NCI-H524 treated with DMSO at 0.1 percent for 48 hours (cell line): Measurements from ENCODE around the gene MAP3K9.
A peak's percentile ranks its signal among the peaks of the same experiment; 100 is the strongest.

Source experiments
- DNase-seq: peaks from one replicate; lab custom pipeline; 2025; lab: John Stamatoyannopoulos, UW

Gene MAP3K9

DNA sequence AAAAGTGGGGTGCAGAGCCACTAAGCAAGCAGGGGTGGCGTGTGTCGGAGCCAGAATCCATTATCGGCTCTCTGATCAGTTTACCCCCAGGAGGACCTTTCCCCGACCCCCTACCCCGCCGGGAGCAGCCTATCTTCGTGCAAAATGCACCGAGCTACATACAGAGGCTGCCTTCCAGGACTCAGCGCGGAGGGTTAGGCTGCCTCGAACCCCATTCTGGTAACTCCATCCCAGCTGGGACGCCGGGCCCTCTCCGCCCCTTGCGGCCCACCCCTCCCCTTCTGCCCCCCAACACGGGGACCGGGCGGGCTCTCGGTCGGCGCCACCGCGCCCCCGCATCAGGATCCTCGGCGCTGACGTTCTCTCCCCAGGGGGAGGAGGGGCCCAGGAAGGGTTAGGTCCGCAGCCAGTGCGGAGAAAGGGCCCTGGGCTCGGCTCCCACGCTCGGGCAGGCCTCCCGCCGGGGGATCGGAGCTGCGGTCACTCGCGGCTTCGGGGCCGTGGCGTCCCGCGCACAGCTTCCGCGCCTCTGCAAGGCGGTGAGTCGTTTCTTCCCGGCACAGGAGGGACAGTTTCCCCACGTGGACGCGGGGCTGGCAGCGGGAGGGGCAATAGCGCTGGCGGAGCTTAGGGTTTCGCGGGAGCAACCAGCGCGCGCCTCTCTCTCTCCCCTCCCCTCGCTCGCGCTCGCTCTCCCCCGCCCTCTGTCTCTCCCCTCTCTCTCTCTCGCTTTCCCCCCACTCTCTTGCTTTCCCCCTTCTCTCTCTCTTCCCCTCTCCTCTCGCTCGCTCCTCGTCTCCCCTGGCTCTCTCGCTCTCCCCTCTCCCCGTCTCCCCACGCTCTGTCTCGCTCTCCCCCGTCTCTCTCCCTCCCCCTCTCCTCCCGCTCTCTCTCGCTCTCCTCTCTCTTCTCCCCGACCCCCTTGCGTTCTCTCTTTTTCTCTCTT, 12.5 kb upstream of the MAP3K9 start:
- peak; percentile 17 for DNase-seq

DNA sequence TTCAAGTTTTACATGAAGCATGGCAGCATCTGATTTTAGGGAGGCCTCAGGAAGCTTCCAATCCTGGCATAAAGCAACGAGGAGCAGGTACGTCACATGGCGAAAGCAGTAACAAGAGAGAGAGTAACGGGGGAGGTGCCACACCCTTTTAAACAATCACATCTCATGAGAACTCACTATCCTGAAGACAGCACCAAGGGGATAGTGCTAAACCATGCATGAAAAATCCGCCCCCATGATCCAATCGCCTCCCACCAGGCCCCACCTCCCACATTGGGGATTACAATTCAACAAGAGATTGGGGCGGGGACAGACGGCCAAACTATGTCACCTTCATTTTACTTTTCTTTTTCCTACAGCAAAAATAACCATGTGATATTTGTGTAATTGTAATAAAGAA, 7.2 kb upstream of the MAP3K9 start:
- DNase-seq, result no peak

DNA sequence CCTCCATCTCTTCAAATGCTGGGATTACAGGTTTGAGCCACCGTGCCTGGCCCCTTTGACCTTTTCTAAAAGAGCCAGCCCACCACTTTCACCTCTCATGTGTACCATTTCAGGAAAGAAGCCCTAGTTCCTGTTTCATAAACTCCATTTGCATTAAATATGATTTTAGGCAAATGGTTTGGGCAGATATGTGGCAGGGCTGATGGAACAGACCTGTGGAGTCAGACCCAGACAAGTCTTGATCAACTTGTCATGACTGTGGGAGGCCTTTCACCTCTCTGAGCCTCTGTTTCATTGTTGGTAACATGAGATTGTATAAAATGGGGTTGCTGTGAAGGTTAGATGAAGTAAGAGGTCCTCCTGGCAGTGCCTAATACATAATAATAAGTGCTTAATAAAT, 5.2 kb upstream of the MAP3K9 start:
- no peak for DNase-seq

DNA sequence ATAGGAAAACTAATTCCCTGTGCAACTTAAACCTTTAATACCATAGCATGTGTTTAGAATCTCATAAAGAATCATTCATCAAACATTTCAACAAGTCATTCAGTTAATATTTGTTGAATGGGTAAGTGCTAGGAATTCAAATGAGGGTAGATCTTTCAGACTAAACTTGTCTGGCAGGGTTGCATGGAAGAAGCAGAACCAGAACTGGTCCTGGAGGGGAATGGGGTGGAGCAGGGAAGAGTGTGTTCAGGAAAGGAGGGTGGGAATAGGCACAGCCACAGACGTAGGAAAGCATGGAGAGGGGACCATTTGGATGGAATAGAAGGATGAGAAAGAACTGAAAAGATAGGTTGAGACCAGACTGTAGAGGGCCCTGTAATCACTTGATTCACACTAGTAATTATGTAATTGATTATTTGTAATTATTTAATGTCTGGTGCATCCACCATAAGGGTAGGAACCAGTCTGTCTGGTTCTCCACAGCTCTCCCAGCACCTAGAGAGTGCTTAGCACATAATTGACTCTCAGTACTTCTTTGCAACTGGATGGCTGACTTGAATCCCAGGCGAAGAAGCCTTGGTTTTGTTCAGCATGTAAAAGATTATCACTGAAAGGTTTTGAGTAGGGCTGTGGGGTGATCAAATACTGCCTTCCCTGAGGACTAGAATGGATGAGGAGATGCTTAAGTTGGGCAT, 3.0 kb upstream of the MAP3K9 start:
- no peak for DNase-seq

DNA sequence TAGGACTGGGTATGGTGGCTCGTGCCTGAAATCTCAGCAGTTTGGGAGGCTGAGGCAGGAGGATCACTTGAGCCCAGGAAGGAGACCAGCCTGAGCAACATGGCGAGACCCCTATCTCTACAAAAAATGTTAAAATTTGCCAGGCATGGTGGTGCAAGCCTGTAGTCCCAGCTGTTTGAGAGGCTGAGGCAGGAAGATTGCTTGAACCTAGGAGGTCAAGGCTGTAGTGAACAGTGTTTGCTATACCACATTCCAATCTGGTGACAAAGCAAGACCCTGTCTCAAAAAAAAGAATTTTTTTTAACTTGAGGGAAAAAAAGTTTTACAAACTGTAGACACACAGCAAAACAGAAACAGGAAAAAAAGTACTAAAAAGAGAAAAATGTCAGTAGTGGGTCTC, 2.3 kb upstream of the MAP3K9 start:
- no peak for DNase-seq

DNA sequence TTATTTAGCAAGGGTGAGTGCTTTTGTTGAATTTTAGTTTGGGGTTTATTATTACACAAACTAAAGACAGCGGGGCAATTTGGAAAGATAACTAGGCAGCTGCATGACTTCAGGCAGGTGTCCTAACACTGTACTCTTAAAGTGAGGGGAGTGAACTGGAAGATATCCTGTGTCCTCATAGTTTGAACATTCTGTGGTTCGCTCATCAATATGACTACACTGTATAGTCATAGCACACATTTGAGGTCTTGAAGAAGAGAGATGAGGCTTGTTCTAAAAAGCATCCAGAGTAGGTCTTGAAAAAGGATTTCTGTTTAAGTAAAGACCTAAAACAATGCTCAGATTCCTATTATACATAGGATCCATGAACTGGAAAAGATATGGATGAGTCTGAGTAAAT, 1.7 kb upstream of the MAP3K9 start:
- no peak for DNase-seq

DNA sequence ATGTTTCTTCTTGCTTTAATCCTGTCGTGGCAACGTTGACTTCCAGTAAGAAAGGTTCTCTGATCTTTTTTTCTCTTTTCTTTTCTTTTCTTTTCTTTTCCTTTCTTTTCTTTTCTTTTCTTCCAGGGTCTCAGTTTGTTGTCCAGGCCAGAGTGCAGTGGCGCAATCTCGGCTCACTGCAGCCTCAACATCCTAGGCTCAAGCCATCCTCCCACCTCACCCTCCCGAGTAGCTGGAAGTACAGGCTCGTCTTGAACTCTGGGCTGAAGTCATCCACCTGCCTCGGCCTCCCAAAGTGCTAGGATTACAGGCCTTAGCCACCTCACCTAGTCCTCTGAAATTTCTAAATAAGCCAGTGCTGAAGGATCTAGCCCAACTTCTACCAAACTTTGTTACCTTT, 1.3 kb upstream of the MAP3K9 start:
- DNase-seq, result no peak

DNA sequence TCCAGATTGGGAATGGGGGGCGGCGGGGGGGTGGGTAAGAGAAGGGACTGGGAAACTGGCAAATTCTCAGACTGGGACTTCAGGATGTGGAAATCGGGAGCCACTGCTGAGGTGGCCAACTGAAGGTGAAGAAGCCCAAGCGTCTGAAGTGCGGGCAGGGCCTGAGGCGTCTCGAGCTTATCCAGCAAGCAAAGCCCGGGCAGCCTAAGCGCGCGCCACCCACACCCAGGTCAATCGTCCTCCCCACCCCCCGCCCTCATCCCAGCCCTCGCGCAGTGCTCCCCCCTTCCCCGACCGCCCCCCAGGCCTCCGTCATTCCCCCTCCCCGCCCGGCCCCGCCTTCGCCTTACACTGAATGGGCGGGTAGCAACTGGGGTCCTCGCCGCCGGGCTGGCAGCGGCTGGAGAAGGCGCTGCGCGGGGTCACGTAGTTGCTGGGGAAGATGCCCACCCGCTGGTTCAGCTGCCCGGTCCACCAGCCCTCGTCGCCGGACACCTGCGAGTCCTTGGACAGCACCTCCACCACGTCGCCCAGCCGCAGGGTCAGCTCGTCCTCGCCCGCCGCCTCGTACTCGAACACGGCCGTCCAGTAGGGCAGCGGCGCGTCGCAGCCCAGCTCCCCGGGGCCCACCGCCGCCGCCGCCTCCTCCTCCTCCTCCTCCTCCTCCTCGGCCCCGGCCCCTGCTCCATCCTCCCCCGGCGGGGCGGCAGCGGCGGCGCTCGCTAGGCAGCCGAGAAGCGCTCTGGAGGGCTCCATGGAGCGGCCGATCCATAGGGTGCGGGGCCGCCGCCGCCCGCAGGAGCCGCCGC, 693 bp downstream of the MAP3K9 start:
- no peak for DNase-seq

DNA sequence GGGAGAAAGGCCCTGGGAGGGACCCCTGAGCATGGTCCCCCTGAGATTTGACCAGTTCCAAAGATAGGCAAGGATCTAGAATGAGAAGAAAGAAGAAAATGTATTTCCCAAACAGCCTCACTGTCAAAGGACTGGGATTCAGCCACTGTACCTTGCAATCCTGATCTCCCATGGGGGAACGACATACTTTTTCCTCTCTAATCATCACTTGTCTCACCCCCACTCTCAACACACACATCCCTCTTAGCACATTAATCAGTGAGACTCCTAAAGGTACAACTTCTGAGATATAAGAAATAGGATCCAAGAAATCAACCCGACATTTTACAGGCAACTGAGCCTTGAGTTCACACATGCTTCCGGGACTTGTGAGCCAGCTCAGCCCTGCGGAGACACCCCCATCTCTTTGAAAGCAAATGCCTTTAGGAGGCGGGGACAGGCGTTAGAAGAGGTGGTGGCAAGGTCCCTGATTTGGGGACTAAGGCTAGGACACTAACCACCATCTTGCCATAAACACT, 1.4 kb downstream of the MAP3K9 start:
- DNase-seq, result peak; percentile 22

DNA sequence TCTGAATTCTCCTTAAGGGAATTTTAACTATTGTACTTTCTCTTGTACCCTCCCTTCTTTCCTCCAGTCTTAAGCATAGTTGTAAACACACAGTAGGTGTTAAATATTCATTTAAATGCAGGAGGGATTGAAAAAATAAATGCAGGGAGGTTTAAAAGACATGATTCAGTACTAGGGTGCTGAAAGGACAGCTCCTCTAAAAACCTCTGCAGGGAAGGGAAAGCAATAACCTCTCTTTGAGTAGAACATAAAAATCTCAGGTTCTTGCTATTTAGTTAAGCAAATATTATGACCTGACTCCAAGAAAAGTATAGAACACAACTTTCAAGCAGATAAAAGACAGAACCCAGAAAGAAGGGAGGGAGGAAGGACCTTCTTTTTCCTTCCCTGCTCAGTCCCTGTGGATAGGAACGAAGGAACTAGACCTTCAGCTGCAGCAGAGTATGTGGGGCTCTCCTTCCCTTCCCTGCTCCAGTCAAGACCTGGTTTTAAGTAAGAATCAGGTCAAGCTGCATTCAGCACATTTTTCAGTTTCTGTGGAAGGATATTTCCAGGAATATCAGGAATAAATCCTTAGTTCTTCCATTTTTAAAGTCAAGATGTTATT, 4.7 kb downstream of the MAP3K9 start:
- no peak for DNase-seq

DNA sequence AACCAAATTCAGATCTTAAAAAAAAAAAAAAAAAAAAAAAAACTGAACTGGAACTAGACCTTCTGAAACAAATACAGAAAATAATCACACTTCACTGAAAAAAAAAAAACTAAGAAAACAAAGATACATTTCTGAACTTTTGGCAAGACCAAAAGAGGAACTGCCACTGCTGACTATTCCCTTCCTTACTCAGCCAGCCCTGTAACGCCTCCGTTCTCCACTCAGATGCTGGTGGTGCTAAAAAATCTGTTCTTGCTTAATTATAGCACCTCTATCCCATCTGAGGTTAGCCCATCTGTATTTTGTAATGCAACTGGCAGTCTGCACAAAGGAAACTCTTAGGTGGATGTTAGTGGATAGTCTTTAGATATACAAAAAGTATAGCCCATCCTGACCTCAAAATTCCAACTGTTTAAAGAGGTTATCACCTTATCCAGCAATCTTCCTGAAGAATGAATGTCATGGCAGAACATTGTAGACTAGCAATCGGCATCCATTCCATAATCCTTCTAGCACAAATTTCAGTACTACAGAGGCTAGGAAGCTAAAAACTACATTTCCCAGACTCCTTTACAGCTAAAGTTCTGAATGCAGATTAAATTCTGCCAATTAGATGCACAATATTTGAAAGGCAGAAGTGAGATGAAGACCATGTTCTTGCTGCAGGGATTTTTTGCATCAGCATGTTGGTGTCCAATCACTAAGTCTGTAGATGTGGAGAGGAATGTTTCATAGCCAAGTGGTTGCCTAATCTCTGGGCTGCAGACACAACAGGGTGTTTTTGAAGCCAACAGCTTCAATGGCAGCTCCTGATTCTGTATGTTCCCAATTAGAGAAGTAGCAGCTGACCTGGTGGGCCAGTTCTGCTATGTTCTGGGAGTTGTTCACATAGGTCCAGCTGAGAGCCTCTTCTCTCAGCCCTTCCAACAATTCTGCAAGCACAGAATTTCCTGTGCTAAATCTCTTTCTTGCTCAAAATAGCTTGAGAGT, 5.7 kb downstream of the MAP3K9 start:
- DNase-seq, result no peak

DNA sequence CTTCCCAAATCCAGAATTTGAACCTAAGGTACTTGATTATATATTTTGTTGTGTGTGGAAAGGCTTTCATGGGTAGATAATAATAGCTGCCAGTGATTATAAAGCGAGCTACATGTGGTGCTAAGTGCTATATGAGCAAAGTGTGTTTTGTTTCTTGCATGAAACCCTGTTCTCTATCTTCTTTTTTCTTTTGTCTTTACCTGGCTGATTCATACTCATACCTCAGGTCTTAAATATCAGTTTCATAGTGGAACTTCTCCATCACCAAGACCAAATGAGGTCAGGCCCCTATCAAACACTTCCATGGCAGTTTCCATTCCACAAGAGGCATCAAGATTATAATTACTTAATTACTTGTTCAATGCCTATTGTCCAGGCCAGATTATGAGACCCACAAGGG, 6.9 kb downstream of the MAP3K9 start:
- DNase-seq, result no peak

DNA sequence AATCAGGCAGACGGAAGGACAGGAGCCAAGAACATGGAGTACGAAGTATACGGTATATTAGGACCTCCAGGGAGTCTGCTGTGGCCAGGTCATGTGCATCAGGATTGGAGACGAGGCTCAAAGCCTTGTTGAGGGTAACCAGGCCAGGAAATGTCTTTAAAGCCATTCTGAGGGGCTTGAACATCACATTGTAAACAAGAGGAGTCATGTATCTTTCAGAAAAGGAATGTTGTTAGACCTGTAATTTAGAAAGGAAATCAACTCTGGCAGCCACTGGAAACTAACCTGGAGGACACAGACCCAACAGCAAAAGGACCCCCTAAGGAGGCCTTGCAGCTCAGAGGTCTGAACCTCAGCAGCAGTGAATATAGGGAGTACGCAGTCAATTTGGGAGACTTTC, 7.5 kb downstream of the MAP3K9 start:
- no peak for DNase-seq

DNA sequence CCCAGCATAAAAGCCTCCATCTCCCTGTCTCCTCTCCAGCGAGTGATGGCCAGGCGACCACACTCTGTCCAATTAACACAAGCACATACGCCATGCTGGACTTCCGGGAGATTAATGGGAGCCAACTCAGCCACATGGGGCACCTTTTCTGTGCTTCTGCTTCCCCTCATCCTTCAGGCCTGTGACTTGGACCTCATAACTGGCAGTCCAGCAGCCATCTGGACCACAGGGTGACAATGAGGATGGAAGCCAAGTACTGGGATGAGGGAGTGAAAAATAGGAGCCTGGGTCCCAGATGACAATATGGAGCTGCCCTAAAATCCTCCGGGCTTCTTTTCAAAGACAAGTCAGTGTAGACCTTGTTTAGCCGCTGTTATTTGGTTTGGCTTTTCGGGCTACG, 12.8 kb downstream of the MAP3K9 start:
- DNase-seq, result no peak

DNA sequence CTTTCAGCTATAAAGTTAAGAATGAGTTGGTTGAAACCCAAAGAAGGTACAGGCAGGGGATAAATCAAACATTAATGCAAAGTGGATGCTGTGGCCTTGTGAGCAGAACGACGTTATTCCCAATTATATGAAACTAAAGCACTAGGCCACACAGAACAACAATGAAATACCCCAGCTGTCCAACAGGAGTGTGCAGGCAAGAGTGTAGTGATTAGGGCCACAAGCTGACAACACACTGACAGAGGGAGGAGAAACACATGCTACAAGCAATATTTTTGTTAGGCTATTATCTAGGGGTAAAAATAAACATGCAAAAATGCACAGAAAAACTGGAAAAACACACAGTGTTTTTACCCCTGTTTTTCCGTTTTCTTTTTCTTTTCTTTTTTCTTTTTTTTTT, 15.0 kb downstream of the MAP3K9 start:
- DNase-seq, result no peak

DNA sequence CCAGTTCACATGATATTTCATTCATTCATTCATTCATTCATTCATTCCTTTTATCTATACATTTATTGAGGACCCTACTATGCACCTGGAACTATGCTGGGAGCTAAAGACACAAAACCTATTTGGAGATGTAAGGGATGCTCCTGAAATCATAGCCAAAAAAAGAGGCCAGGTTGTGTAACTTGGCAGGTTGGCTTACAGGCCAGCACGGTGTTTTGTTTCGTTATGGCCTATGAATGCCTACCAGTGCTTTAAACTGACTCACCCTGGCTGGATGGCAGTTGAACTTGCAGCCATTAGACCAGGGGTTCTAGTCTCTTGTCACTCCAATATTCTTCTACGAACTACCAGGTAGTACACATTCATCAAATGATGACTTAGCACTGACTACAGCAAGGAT, 15.7 kb downstream of the MAP3K9 start:
- no peak for DNase-seq

DNA sequence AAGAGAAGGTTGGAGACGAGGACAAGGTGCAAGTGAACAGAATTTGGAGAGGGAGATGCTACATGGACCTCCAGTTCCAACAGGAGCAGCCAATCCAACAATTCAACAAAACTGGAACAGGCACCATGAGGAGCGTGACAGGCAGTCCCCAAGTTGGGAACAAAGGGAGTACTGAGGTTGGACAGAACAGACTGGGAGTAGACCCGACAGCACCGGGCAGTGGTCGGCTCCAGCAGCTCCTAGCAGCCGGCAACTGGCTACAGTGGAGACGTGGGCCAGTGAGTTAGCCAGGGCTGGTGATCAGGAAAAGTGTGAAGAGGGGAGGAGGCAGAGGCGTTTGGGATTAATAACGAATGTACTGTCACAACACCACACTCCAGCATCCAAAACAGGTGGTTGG, 16.4 kb downstream of the MAP3K9 start:
- no peak for DNase-seq

DNA sequence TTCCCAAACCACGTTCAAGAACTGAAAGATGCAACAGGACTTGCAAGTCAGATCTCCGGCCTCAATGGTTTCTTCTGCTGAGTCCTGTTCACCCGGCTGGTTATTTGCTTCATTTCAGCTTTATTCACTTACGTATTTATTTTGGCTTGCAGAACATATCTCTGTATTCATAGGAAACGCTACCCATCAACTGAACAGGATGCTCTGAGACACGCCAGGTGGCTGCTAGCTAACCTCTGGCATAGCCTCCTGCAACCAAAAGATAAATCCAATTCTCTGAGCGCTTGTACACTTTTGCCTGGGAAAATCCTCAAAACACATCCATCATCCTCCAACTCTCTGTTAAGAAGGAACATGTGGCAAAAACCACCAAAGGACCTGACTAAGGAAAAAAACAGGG, 17.3 kb downstream of the MAP3K9 start:
- no peak for DNase-seq

DNA sequence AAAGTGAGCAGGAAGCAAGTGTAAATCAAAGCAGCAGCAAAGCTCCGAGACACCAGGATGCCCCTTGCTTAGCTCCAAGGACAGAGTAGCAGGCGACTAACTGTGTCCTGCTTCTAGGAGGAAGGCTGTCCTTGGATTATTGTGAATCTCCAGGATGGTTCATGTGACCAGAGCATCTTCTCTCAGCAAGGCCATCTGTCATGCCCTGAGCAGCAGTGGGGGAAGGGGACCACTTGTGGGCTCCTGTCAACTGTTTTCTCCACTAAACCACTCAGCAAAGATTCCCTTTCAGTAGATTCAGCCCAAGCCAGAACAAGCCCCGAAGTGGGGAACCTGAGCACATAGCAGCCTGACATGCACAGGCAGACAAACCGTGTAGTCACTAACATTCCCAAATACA, 19.4 kb downstream of the MAP3K9 start:
- DNase-seq, result peak; percentile 98

DNA sequence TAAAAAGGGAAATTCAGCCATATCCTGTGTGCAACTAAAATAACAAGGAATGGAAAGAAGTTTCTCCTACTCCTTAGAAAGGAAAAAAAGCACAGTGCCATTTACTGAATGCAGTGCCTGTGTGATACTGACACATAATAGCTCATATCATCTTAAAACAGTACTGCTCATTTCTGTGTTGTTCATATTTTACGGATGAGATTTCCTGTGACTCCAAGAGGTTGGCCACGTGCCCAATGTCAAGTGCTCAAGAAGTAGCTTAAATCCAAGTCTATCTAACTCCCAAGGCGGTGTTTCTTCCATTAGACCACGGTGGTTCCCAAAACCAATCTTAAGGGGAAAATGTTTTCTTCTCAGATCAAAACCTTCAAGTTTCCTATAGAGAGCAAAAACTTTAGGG, 20.0 kb downstream of the MAP3K9 start:
- DNase-seq, result peak; percentile 79

DNA sequence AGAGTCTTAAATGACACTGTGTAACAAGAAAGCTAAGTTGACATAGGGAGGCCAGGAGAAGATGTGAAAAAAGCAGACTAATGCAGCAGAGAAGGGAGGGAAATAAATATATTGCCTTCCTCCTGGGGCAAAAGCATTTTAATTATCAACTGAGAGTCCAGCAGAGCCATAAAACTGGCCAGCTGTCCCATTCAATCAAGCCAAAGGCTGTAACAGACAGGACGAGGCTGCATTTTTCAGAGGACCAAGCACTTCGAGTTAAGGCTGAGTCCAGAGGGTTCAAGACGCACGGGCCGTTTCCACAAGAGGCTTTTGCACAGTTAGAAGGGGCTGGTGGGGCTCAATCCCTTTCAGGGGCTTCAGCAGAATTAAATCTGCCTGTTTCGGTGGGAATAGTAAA, 20.4 kb downstream of the MAP3K9 start:
- peak; percentile 58 for DNase-seq
